Mesendoderm (in vitro differentiated cells): ENCODE data around the gene MED16.

Experiments used
- DNase-seq: peaks from one replicate; pipeline ENCODE4 v3.0.0; 2013
- H2AK5ac ChIP-seq: 2 replicates; pipeline ENCODE4 v1.6.1; 2013; ENCODE audit warnings: low read length, inconsistent platforms
- H2BK120ac ChIP-seq: 2 replicates; pipeline ENCODE4 v1.6.1; 2013; ENCODE audit warnings: low read depth, mild to moderate bottlenecking, low read length, moderate library complexity, mixed read lengths
- H2BK15ac ChIP-seq: replicated peaks from 2 replicates; pipeline ENCODE4 v1.6.1; 2013; ENCODE audit warnings: low read depth, mild to moderate bottlenecking, moderate library complexity
- H2BK5ac ChIP-seq: 2 replicates; pipeline ENCODE4 v1.6.1; 2013; ENCODE audit warnings: low read length, inconsistent platforms
- H3K18ac ChIP-seq: 2 replicates; pipeline ENCODE4 v1.6.1; 2013; ENCODE audit warnings: mild to moderate bottlenecking, low read length, mixed read lengths
- H3K23ac ChIP-seq: one replicate; pipeline ENCODE4 v1.6.1; 2013; ENCODE audit warnings: low read length
- H3K27ac ChIP-seq: 2 replicates; pipeline ENCODE4 v1.5.1; 2013; ENCODE audit warnings: low read depth, mild to moderate bottlenecking, inconsistent platforms, low read length, moderate library complexity
- H3K27me3 ChIP-seq: 2 replicates; pipeline ENCODE4 v1.6.1; 2013; ENCODE audit warnings: low read length, control low read depth, mild to moderate bottlenecking, inconsistent platforms; ENCODE audit not compliant: insufficient read depth, poor library complexity
- H3K36me3 ChIP-seq: 2 replicates; pipeline ENCODE4 v1.6.1; 2013; ENCODE audit warnings: low read length, inconsistent platforms; ENCODE audit not compliant: control insufficient read depth, insufficient read depth
- H3K4ac ChIP-seq: one replicate; pipeline ENCODE4 v1.6.1; 2013; ENCODE audit warnings: low read depth, mild to moderate bottlenecking, low read length, moderate library complexity
- H3K4me1 ChIP-seq: 2 replicates; pipeline ENCODE4 v1.6.1; 2013; ENCODE audit warnings: low read depth, low read length, inconsistent platforms; ENCODE audit not compliant: control insufficient read depth
- H3K4me2 ChIP-seq: 2 replicates; pipeline ENCODE4 v1.6.1; 2013; ENCODE audit warnings: low read length
- H3K4me3 ChIP-seq: 2 replicates; pipeline ENCODE4 v1.5.1; 2013; ENCODE audit warnings: mild to moderate bottlenecking, low read length
- H3K56ac ChIP-seq: one replicate; pipeline ENCODE4 v1.6.1; 2013; ENCODE audit warnings: low read length
- H3K79me1 ChIP-seq: 2 replicates; pipeline ENCODE4 v1.6.1; 2013; ENCODE audit warnings: low read length, inconsistent platforms
- H3K79me2 ChIP-seq: 2 replicates; pipeline ENCODE4 v1.6.1; 2013; ENCODE audit warnings: mild to moderate bottlenecking, low read length; ENCODE audit not compliant: control insufficient read depth, insufficient read depth
- H3K9ac ChIP-seq: 2 replicates; pipeline ENCODE4 v1.6.1; 2013; ENCODE audit warnings: low read length, inconsistent platforms
- H4K5ac ChIP-seq: one replicate; pipeline ENCODE4 v1.6.1; 2013; ENCODE audit warnings: low read length
- H4K8ac ChIP-seq: one replicate; pipeline ENCODE4 v1.6.1; 2013; ENCODE audit warnings: low read depth, mild to moderate bottlenecking, control low read depth, low read length, moderate library complexity
- WGBS: extraction: QIAGEN DNeasy Blood & Tissue Kit; methylation state at CpG from one replicate; pipeline ENCODE4 v1.1.7; 2013; ENCODE audit warnings: low lambda C conversion rate, missing lambda C conversion rate; ENCODE audit not compliant: insufficient coverage; ENCODE audit errors: extremely low coverage; 5-methylcytosine and 5-hydroxymethylcytosine counted together

The MED16 gene

DNA sequence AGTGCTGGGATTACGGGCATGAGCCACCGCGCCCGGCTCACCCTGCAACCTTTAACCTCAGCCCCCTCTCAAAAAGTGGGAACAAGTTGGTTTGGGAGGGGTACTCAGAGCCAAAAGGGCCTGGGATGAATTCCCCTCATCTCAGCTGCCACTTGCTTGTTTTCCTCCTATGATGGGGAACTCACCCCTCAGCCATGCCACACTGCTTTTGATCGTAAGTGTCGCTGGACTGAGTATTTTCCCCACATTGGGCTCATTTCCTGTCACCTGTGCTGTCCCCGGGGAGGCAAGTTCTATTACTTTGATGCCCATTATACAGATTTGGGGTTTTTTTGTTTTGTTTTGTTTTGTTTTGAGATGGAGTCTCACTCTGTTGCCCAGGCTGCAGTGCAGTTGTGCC lies 13.5 kb upstream of the MED16 start:
- Histone ChIP-seq H3K27me3 (no peaks in the 10 kb centered on the region), H2BK120ac (no peak overlapping the region), H3K9ac (no peak overlapping the region), H3K56ac (no peak overlapping the region), H3K4ac (no peak overlapping the region), H3K18ac (no peak overlapping the region), H2BK5ac (no peak overlapping the region), H4K8ac (no peak overlapping the region), H3K27ac (no peak overlapping the region), H3K79me2 (peaks cover 10% of the 10 kb centered on the region), H2AK5ac (no peak overlapping the region), H3K4me3 (no peak overlapping the region), H3K4me2 (no peak overlapping the region), H4K5ac (no peak overlapping the region), H3K23ac (no peak overlapping the region), H2BK15ac (no peak overlapping the region), H3K36me3 (no peaks in the 10 kb centered on the region), H3K4me1 (no peaks in the 10 kb centered on the region), H3K79me1 (peaks cover 6% of the 10 kb centered on the region)
- no CpG with 5 or more reads among the region's 7 CpGs for WGBS
- DNase-seq, result no peak

- no peak for DNase-seq
- Histone ChIP-seq H3K4me1 (no peaks in the 10 kb centered on the region), H3K79me2 (peaks cover 7% of the 10 kb centered on the region), H3K56ac (no peak overlapping the region), H4K8ac (no peak overlapping the region), H2BK5ac (no peak overlapping the region), H3K9ac (no peak overlapping the region), H3K23ac (no peak overlapping the region), H2AK5ac (no peak overlapping the region), H2BK15ac (no peak overlapping the region), H2BK120ac (no peak overlapping the region), H3K4ac (no peak overlapping the region), H3K4me2 (no peak overlapping the region), H3K18ac (no peak overlapping the region), H3K27ac (no peak overlapping the region), H3K79me1 (peaks cover 4% of the 10 kb centered on the region), H3K36me3 (no peaks in the 10 kb centered on the region), H4K5ac (no peak overlapping the region), H3K4me3 (no peak overlapping the region), H3K27me3 (no peaks in the 10 kb centered on the region)
- WGBS, result no CpG with 5 or more reads among the region's 8 CpGs
Measured at GRCh38 chr19:904545-904944, 11.6 kb upstream of the MED16 start.

DNA sequence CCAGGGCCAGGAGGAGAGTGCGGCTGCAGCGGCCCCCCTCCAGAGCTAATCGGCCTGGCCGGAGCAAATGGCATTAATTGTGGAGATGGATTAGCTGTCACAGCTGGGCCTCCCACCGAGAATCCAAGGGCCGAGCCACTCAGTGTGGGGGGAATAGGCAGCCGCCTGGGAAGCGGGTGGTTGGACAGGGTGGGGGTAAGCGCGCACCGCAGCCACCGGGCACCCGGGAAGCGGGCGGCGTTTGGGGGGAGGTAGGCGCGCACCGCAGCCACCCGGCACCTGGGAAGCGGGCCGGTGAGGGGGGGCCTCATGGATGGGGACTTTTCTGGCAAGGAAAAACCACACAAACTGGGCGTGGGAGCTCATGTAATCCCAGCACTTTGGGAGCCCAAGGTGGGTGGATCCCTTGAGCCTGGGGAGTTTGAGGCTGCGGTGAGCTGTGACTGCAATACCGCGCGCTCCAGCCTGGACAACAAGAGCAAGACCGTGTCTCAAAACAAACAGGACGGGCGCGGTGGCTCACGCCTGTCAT lies 10.3 kb upstream of the MED16 start:
- Histone ChIP-seq H3K9ac (no peak overlapping the region), H3K4me2 (no peak overlapping the region), H3K27me3 (no peaks in the 10 kb centered on the region), H3K4me1 (no peaks in the 10 kb centered on the region), H3K27ac (no peak overlapping the region), H3K18ac (no peak overlapping the region), H2BK5ac (no peak overlapping the region), H4K8ac (no peak overlapping the region), H3K23ac (no peak overlapping the region), H3K4ac (no peak overlapping the region), H3K56ac (no peak overlapping the region), H3K36me3 (no peaks in the 10 kb centered on the region), H3K4me3 (no peak overlapping the region), H2AK5ac (no peak overlapping the region), H4K5ac (no peak overlapping the region), H3K79me1 (peaks cover 4% of the 10 kb centered on the region), H3K79me2 (peaks cover 4% of the 10 kb centered on the region), H2BK15ac (no peak overlapping the region), H2BK120ac (no peak overlapping the region)
- no peak for DNase-seq
- no CpG with 5 or more reads among the region's 32 CpGs for WGBS

GRCh38 chr19:902446-903226 lies 9.6 kb upstream of the MED16 start:
- H3K4me1 ChIP-seq, result no peaks in the 10 kb centered on the region
- no peak overlapping the region for H2BK15ac ChIP-seq
- no peak overlapping the region for H3K18ac ChIP-seq
- H2BK120ac ChIP-seq, result no peak overlapping the region
- no peaks in the 10 kb centered on the region for H3K27me3 ChIP-seq
- H2AK5ac ChIP-seq, result no peak overlapping the region
- peaks cover 4% of the 10 kb centered on the region for H3K79me2 ChIP-seq
- WGBS, result no CpG with 5 or more reads among the region's 14 CpGs
- H3K79me1 ChIP-seq, result peaks cover 4% of the 10 kb centered on the region
- no peak overlapping the region for H3K23ac ChIP-seq
- no peak overlapping the region for H3K56ac ChIP-seq
- no peak overlapping the region for H2BK5ac ChIP-seq
- no peak overlapping the region for H3K4me3 ChIP-seq
- no peaks in the 10 kb centered on the region for H3K36me3 ChIP-seq
- H3K4me2 ChIP-seq, result no peak overlapping the region
- no peak overlapping the region for H3K27ac ChIP-seq
- DNase-seq, result no peak
- no peak overlapping the region for H4K8ac ChIP-seq
- H3K9ac ChIP-seq, result no peak overlapping the region
- no peak overlapping the region for H3K4ac ChIP-seq
- H4K5ac ChIP-seq, result no peak overlapping the region

GRCh38 chr19:902093-902370 lies 9.0 kb upstream of the MED16 start:
- H3K4me1 ChIP-seq, result no peaks in the 10 kb centered on the region
- H3K9ac ChIP-seq, result no peak overlapping the region
- H3K56ac ChIP-seq, result no peak overlapping the region
- no peak overlapping the region for H2BK5ac ChIP-seq
- no peak for DNase-seq
- H3K27me3 ChIP-seq, result no peaks in the 10 kb centered on the region
- peaks cover 2% of the 10 kb centered on the region for H3K79me1 ChIP-seq
- no peak overlapping the region for H4K8ac ChIP-seq
- no peak overlapping the region for H3K4ac ChIP-seq
- no CpG with 5 or more reads among the region's 7 CpGs for WGBS
- no peak overlapping the region for H4K5ac ChIP-seq
- H2AK5ac ChIP-seq, result no peak overlapping the region
- H3K36me3 ChIP-seq, result no peaks in the 10 kb centered on the region
- no peak overlapping the region for H3K4me2 ChIP-seq
- H3K4me3 ChIP-seq, result no peak overlapping the region
- no peak overlapping the region for H3K18ac ChIP-seq
- H3K79me2 ChIP-seq, result peaks cover 2% of the 10 kb centered on the region
- H3K27ac ChIP-seq, result no peak overlapping the region
- no peak overlapping the region for H3K23ac ChIP-seq
- no peak overlapping the region for H2BK15ac ChIP-seq
- H2BK120ac ChIP-seq, result no peak overlapping the region
